ENCODE measurements around the gene NINL. TPM values are rescaled to one million over a fixed set of nuclear protein-coding genes. Genes with fewer than 3 reads are reported as not detected.

NINL gene
- total RNA-seq, 1 donor from 2014 or later: 1.8 TPM

DNA sequence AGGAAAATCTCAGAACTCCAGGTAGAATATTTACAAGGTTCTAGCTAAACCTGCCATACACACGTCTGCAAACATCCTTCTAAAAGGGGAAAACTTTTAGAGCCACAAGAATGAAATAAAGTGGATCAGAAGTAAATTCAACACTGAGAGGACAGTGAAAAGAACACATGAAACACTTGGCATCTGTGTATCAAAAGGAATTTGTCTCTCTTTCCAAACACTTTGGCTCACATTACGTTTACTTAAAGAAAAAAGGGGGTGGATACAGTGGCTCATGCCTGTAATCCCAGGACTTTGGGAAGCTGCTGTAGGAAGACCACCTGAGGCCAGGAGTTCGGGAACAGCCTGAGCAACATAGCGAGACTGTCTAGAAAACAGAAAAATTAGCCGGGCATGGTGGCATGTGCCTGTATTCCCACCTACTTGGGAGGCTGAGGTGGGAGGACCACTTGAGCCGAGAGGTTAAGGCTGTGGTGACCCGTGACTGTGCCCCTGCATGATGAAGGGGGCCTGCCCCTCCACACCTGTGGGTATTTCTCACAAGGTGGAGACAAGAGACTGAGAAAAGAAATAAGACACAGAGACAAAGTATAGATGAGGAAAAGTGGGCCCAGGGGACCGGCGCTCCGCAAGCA is 35.4 kb downstream of the NINL start:
- DNase-seq (no peak), ATAC-seq (ENCODE audit: low read depth) (no peak)
- Mint-ChIP-seq H3K27me3 (peaks cover 3% of the 10 kb centered on the region), H3K4me3 (no peak overlapping the region), H3K27ac (no peak overlapping the region), H3K4me1 (no peaks in the 10 kb centered on the region), H3K36me3 (ENCODE audit: low read depth) (no peaks in the 10 kb centered on the region), H3K9me3 (no peaks in the 10 kb centered on the region)
- TF ChIP-seq CTCF (IDR thresholded peaks at IDR 0.05): no peak
- intact Hi-C loops (cut with micrococcal nuclease): no loop called here
- POLR2A ChIA-PET: no interaction called here
- CTCF ChIA-PET: interaction anchor here (0.9 kb wide), 1 partner anchor 10 kb away, joined by 3 read pairs; no protein-coding TSS in a partner anchor

- no peak for ATAC-seq (ENCODE audit: low read depth)
- Mint-ChIP-seq H3K9me3 (no peaks in the 10 kb centered on the region), H3K27ac (no peak overlapping the region), H3K4me3 (no peak overlapping the region), H3K4me1 (no peaks in the 10 kb centered on the region), H3K36me3 (ENCODE audit: low read depth) (no peaks in the 10 kb centered on the region), H3K27me3 (peaks cover 3% of the 10 kb centered on the region)
- POLR2A ChIA-PET: no interaction called here
- TF ChIP-seq CTCF (IDR thresholded peaks at IDR 0.05): no peak
- no peak for DNase-seq
- intact Hi-C loops (cut with micrococcal nuclease): no loop called here
- CTCF ChIA-PET: interaction anchor here (0.9 kb wide), 1 partner anchor 9 kb away, joined by 3 read pairs; no protein-coding TSS in a partner anchor
Observed at GRCh38 chr20:25549172-25549773, 36.1 kb downstream of the NINL start.

DNA sequence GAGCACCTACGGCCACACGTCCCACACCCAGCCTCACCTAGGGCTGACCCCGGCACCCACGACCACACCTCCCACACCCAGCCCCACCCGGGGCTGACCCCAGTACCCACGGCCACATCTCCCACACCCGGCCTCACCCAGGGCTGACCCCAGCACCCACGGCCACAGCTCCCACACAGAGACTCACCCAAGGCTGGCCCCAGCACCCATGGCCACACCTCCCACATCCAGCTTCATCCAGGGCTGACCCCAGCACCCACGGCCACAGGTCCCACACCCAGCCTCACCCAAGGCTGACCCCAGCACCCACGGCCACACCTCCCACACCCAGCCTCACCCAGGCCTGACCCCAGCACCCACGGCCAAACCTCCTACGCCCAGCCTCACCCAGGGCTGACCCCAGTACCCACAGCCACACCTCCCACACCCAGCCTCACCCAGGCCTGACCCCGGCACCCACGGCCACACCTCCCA is 36.7 kb downstream of the NINL start:
- H3K4me1 Mint-ChIP-seq: no peaks in the 10 kb centered on the region
- CTCF ChIA-PET: interaction anchor here (0.9 kb wide), 1 partner anchor 8 kb away, joined by 3 read pairs; no protein-coding TSS in a partner anchor
- no peaks in the 10 kb centered on the region for H3K36me3 Mint-ChIP-seq (ENCODE audit: low read depth)
- intact Hi-C loops (cut with micrococcal nuclease): no loop called here
- no peak for TF ChIP-seq CTCF (IDR thresholded peaks at IDR 0.05)
- H3K9me3 Mint-ChIP-seq: no peaks in the 10 kb centered on the region
- no peak for DNase-seq
- POLR2A ChIA-PET: no interaction called here
- no peak overlapping the region for H3K27ac Mint-ChIP-seq
- H3K27me3 Mint-ChIP-seq: peaks cover 3% of the 10 kb centered on the region
- ATAC-seq (ENCODE audit: low read depth): no peak
- H3K4me3 Mint-ChIP-seq: no peak overlapping the region

DNA sequence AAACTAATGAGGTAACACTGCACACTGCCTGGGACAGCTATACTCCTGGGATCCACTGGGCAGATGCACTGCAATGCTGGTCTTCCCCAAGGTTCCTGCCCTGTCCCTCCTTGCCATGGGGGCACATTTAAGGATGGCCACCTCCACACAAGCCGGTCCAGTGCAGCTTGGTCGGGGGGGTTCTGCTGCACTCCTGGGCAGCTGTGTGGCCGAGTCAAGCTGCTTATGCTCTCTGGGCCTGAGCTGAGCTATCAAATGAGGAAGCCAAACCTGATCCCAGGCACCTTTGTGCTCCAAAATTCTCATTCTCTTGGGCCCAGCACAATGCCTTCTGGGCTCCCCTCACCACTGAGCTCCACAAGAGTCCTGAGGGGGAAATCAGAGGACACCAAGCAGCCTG is 37.3 kb downstream of the NINL start:
- Mint-ChIP-seq H3K9me3 (no peaks in the 10 kb centered on the region), H3K4me1 (no peaks in the 10 kb centered on the region), H3K27me3 (peaks cover 3% of the 10 kb centered on the region), H3K27ac (no peak overlapping the region), H3K4me3 (no peak overlapping the region), H3K36me3 (ENCODE audit: low read depth) (no peaks in the 10 kb centered on the region)
- CTCF ChIA-PET: no interaction called here
- DNase-seq (no peak), ATAC-seq (ENCODE audit: low read depth) (no peak)
- TF ChIP-seq CTCF (IDR thresholded peaks at IDR 0.05): no peak
- POLR2A ChIA-PET: no interaction called here
- intact Hi-C loops (cut with micrococcal nuclease): no loop called here

GRCh38 chr20:25547063-25547462 is 38.3 kb downstream of the NINL start:
- no peak overlapping the region for H3K27ac Mint-ChIP-seq

More at GRCh38 chr20:25547063-25547462, 38.3 kb downstream of the NINL start:
- Mint-ChIP-seq H3K27me3 (peaks cover 3% of the 10 kb centered on the region), H3K36me3 (ENCODE audit: low read depth) (no peaks in the 10 kb centered on the region), H3K4me3 (no peak overlapping the region), H3K4me1 (no peaks in the 10 kb centered on the region), H3K9me3 (no peaks in the 10 kb centered on the region)
- no peak for TF ChIP-seq CTCF (IDR thresholded peaks at IDR 0.05)
- ChIA-PET POLR2A (no interaction called here), CTCF (no interaction called here)
- ATAC-seq (ENCODE audit: low read depth) (no peak), DNase-seq (no peak)
- intact Hi-C loops (cut with micrococcal nuclease): no loop called here
